GM19023 (cell line): ENCODE measurements around the gene IL17RA.

Experiments
- ATAC-seq: cut with Tn5 transposase; IDR thresholded peaks from one replicate; pipeline ENCODE4 v1.9.1; 2021; ENCODE audit warnings: mild to moderate bottlenecking, moderate library complexity; ENCODE audit not compliant: unreplicated experiment

The IL17RA gene

DNA sequence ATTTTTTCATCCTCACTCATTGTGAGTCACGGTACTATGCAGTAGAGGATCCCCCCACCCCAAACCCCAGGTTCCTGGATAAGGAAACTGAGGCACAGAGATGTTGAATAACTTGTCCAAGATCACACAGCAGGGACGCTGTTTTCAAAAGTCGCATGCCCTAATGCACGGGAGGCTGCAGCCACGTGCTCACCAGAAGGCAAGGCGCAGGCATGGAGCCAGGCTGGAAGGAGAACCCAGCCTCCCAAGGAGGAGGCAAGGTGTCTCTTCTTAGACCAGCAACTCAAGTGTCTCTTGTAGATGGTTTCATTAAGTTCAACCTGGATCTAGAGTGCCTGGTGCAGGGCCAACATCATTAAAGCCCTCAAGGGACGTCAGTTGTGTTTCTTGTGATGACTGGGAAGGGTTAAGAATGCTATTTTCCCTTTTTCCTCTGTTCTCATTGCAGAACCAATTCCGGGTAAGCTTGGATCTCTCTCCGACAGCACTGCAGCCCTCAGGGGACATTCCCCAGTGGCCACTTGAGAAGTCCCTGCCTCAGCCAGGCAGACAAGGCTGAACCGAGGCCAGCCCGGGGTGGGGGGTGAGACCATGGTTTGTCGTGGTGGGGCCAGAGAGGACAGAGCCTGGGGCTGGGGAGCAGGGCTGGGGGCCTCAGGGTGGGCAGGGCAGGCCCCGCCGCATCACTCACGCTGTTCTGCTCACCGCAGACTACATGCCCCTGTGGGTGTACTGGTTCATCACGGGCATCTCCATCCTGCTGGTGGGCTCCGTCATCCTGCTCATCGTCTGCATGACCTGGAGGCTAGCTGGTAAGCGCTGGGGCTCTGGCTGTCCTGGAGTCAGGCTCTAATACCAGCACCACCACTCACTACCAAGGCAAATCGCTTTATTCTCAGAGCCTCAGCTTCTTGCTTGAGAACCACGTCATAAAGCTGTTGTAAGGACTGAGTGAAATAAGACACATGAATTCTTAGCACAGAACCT lies 20.6 kb downstream of the IL17RA start:
- ATAC-seq = no peak

DNA sequence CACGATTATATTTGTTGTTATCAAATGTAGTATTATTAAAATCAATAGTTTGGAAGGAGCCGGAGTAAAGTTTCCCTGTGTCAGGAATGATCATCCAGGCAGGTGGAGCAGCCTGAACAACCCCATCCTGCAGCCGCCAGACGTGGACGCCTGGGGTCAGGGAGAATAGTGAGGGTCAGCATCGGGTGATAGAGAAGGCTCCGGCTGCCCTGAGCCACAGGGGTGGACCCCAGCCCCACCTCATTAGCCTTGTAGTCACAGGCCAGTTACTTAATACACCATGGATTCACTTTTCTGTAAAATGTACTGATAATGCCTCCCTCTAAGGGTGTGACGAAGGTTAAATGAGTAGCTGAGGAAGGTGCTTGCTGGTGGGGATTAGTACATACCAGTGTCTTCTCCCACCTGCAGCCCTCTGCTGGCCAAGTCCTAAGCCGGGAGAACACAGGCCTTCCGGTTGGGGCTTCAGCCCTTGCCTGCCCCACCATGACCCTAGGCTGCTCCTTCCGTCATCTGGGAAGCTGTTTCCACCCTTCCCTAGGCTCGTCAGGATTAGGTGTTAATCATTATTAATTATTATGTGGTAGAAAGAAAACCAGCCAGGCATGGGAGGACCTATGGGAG lies 21.5 kb downstream of the IL17RA start:
- no peak for ATAC-seq

DNA sequence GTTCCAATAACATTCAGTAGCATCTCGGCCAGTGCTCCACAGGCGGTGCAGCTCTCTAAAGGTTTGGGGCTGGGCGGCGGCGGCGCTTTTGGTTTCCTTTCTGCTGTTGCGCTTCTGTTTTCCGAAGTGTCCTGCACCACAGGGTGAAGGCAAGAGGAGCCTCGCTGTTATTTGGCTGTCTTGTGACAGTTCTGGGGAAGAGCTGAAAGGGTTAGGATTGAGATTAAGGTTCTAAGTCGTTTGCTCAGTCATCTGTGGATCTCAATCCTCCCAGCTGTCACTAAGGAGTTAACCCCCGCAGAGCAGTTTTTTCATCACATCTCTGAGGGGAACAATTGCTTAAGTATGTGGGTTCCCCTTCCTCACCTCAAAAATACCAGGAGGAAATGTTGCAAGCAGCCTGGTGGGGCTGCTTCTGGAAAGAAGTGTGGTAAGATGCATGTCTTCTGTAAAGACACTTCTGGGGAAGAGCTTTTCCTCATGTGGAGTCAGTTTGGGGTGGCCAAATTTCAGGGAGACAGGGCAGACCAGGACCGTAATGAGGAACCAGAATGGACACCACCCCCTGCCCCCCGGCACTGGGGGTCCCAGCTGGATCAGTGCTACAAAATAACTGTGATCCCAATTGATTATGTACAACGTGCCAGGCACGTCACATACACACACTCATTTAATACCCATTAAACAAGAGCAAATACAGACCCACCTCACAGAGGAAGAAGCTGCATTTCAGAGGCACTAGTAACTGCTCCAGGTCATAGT lies 22.2 kb downstream of the IL17RA start:
- no peak for ATAC-seq

DNA sequence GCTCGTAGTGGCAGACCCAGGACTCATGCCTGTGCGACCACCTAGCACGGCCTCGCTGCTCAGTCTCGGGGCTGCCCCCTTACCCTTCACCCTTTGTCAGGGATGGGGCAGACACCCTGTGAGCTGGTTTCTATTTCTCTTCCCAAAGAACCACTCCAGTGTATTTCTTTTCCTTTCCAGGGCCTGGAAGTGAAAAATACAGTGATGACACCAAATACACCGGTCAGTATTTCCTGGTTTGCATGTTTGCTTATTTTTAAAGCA lies 22.7 kb downstream of the IL17RA start:
- no peak for ATAC-seq

DNA sequence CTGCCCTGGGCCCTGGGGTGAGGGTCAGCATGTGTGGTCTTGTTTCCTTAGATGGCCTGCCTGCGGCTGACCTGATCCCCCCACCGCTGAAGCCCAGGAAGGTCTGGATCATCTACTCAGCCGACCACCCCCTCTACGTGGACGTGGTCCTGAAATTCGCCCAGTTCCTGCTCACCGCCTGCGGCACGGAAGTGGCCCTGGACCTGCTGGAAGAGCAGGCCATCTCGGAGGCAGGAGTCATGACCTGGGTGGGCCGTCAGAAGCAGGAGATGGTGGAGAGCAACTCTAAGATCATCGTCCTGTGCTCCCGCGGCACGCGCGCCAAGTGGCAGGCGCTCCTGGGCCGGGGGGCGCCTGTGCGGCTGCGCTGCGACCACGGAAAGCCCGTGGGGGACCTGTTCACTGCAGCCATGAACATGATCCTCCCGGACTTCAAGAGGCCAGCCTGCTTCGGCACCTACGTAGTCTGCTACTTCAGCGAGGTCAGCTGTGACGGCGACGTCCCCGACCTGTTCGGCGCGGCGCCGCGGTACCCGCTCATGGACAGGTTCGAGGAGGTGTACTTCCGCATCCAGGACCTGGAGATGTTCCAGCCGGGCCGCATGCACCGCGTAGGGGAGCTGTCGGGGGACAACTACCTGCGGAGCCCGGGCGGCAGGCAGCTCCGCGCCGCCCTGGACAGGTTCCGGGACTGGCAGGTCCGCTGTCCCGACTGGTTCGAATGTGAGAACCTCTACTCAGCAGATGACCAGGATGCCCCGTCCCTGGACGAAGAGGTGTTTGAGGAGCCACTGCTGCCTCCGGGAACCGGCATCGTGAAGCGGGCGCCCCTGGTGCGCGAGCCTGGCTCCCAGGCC lies 23.7 kb downstream of the IL17RA start:
- ATAC-seq = no peak

DNA sequence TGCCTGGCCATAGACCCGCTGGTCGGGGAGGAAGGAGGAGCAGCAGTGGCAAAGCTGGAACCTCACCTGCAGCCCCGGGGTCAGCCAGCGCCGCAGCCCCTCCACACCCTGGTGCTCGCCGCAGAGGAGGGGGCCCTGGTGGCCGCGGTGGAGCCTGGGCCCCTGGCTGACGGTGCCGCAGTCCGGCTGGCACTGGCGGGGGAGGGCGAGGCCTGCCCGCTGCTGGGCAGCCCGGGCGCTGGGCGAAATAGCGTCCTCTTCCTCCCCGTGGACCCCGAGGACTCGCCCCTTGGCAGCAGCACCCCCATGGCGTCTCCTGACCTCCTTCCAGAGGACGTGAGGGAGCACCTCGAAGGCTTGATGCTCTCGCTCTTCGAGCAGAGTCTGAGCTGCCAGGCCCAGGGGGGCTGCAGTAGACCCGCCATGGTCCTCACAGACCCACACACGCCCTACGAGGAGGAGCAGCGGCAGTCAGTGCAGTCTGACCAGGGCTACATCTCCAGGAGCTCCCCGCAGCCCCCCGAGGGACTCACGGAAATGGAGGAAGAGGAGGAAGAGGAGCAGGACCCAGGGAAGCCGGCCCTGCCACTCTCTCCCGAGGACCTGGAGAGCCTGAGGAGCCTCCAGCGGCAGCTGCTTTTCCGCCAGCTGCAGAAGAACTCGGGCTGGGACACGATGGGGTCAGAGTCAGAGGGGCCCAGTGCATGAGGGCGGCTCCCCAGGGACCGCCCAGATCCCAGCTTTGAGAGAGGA lies 24.5 kb downstream of the IL17RA start:
- ATAC-seq = no peak

DNA sequence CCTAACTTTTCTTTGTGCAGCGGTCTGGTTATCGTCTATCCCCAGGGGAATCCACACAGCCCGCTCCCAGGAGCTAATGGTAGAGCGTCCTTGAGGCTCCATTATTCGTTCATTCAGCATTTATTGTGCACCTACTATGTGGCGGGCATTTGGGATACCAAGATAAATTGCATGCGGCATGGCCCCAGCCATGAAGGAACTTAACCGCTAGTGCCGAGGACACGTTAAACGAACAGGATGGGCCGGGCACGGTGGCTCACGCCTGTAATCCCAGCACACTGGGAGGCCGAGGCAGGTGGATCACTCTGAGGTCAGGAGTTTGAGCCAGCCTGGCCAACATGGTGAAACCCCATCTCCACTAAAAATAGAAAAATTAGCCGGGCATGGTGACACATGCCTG lies 25.2 kb downstream of the IL17RA start:
- no peak for ATAC-seq

DNA sequence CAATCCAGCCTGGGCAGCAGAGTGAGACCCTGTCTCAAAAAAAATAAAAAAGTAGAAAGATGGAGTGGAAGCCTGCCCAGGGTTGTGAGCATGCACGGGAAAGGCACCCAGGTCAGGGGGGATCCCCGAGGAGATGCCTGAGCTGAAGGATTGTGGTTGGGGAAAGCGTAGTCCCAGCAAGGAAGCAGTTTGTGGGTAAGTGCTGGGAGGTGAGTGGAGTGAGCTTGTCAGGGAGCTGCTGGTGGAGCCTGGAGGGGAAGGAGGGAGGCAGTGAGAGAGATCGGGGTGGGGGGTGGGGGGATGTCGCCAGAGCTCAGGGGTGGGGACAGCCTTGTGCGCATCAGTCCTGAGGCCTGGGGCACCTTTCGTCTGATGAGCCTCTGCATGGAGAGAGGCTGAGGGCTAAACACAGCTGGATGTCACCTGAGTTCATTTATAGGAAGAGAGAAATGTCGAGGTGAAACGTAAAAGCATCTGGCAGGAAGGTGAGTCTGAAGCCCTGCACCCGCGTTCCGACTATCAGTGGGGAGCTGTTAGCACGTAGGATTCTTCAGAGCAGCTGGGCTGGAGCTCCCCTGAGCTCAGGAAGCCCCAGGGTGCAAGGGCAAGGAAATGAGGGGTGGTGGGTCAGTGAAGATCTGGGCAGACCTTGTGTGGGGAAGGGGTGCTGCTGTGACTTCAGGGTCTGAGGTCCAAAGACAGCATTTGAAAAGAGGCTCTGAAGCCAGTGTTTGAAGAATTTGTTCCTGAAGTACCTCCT lies 26.2 kb downstream of the IL17RA start:
- no peak for ATAC-seq

DNA sequence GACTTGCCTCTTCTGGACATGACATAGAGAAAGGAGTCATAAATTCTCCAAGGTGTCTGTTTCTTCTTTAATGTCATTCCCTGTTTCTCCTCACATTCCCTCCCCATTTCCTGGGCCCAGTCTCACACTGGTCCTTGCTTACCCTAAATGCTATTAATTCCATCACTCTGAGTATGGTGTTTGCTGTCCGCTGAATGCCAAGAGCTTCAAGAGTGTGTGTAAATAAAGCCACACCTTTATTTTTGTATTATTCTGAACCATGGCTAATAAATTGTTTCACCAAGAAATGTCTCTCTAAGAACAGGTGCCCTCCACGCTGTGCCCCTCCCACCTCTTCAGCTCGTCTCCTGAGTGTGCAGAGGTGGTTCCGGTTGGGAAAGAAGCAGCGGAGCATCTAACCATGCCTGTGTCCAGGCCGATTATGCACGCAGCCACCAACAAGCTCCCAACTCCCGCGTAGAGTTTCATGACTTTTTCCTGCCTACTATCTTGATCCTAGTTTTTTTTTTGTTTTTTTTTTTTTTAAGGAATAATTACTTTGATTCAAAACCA lies 27.8 kb downstream of the IL17RA start:
- no peak for ATAC-seq

DNA sequence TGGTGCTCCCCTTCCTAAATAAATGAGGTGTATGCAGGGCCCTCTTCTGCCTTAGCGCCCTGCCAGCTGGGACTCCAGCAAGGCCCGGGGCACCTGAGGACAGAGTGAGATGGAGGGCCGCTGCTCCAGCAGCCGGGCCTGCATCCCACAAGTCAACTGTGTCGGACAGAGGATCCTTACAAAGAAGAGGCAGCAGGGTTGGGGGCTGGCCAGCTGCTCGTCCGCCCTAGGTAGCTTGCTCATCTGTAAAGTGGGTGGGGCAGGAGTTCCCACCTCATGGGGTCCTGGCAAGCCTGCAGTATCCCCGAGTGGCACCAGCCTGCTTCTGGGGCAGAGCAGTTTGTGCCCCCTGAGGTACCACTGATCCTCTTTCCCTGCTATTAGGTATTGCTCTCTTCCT lies 28.8 kb downstream of the IL17RA start:
- ATAC-seq = no peak

DNA sequence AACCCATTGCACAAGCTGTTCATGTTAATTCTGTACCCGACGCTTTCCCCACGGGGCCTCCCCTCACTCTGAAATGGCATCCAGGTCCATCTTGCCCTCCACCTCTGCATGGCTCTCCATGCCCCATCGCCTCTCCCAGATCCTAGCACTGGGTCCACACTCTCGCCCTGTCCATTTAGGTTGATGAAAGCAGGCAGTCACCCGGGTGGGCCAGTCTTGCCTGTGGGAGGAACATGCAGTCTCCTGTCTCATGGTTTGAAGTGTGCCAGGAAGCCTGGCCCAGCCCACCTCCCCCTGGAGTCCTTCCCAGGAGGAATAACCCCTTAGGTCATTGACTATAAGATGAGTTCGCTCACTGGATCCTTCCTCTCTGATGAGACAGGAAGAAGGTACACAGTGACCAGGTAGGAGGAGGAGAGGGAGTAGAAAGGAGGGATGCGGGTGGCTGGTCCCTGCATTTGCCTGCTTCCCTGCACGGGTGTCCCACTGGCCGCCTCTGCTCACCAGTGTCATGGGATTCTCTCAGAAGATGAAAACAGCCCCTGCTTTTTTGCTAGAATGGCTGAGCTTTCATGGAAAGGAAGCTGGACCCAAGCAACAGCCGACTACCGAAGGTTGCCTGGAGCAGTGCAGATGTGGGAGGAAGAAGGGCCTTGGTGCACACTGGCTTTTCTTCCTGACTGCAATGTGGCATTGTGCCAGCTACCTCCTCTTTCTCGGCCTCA lies 29.5 kb downstream of the IL17RA start:
- no peak for ATAC-seq

DNA sequence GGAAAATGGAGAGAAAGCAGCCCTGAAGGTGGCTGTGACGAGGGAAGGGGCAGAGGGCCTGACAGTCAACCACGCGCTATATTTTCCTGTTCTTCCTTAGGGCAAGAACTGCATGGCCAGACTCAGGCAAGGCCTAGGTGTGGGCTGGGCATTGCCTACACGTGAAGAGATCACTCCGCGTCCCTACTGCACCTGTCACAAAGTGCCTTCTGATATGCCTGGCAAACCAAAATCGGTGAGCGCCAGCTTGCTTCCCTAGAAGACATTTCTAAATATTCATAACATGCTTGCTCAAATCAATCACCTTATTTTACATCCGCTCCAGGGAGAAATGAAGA lies 30.1 kb downstream of the IL17RA start:
- ATAC-seq = no peak

DNA sequence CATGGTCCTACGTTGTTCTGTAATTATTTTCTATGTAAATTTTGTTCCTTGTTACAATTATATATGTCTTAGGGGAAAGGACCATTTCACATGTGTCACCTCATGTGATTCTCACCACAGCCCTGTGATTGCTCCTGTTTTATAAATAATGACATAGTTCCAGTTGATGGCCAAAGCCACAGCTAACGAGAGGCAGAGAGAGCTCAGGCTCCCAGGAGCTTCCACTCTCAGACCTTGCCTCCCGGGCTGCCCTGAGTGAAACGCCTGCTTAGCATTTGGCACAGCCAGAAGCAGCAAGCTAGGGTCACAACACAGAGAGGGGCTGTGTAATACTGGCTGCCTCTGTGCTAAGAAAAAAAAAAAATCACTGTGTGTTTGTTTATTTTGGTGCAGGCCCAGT lies 30.4 kb downstream of the IL17RA start:
- ATAC-seq = no peak

DNA sequence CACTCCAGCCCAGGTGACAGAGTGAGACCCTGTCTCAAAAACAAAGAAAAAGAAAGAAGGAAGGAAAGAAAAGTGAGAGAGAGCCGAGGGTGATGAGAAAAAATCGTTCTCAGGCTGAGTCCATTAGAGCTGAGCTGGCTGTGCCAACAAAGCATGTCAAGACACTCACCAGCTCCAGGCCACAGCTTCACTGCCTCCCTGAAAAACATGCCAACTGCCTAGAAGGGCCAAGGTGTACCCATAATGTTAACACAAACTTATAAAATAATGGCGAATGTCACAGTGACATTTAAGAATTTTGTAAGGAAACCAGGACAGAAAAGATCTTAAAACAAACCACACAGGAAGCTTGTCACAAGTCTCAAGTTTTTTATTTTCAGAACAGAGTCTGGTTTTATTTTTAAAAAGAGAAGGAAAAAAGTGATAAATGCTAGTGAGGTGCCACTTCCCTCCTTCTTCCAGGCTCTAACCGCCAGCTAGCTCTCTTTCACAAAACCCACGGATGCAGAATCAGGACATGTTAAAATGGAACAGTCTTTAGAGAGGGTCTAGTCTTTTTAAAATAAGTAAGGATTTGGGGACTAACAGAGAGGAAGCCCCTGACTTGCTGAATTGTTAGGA lies 31.3 kb downstream of the IL17RA start:
- no peak for ATAC-seq

DNA sequence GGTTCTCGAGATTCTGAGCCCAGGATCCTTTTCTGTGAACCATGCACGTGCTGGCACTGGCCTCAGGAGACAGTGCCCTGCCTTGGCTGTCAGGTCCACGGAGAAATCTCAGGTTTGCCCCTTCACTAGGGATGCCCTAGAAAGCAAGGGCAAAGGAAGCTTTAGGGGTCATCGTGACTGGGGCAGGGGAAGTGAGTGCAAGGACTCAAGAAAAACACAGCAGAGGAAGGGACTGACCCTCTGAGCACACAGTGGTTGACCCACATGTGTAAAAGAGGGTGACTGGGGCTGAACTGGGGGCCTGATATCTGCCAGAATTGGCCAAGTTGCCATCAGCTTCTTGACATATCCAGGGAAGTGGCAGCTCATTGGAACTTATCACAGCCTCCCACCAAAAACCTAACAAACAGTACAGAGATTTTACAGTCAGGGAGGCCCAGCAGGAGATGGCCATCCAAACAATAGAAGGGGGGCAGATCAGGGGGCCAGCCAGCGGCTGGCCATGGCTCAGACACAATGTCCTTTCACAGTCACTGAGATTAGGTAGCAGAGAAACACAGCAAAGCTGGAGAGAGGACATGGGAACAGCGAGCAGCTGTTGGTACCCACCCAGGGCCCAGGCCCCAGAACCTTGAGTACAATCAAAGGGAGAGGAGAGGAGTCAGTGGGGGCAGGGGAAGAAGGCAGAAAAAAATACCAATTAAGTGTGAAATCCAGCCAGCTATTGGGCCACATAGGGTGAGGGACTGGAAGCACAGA lies 32.0 kb downstream of the IL17RA start:
- no peak for ATAC-seq

DNA sequence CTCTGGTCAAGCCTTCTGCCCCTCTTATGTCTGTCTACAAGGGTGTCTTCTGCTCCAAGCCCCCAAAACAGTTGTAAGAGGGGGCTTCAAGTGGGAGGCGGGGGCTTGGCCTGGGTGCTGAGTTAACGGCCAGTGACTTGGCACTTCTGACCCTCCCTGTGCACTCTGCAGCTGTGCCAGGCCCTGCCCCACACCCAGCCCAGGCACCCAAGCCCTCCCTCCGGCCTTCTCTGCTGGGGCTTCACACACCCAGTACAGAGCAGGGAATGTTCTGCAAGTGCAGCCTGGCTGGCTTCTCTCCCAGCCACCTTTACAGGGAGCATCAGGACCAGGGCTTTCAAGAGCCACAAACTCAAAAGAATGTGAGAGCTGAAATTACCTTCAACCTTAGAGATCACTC lies 32.6 kb downstream of the IL17RA start:
- no peak for ATAC-seq

DNA sequence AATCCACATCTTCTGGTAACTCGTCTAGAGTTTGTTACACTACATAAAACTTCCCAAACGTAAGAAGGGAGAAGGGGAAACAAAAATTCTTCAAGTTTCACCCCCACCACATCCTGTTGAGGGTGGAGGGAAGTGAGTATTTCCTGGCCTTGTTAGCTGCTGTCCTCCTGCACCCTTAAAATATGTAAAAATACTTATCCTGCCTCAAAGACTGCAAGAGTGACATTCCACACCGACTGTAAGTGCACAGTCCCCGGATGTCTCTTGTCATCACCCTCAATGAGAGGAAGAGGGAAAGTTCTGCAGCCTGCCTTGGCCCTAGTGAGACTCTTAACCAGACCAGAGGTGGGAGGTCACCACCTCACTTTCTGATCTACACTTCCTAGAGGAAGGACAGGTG lies 33.1 kb downstream of the IL17RA start:
- no peak for ATAC-seq

DNA sequence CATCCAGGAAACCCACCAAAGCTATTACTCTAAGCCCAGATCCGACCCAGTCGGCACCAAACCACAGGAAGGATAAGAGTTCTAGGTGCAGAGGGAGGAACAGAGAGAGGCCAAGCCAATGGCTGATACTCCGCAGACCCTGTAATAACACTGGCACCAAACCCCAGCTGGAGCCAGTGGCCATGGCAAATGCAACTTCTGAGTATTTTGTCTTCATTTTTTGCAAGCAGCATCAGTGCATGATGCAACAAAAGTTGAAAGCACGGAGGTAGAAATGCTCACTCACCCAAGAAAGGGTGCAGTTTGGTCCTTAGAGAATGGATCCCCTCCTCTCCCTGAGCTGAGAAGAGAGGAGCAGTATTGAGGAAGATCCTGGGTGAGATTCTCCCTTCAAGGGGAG lies 33.5 kb downstream of the IL17RA start:
- no peak for ATAC-seq
